DMS114 treated with DMSO at 0.1 percent for 48 hours (cell line): ENCODE data around the gene OR10V1.
A peak's percentile ranks its signal among the peaks of the same experiment; 100 is the strongest.

Experiments
- DNase-seq: peaks from one replicate; lab custom pipeline; 2025; ENCODE audit not compliant: unreplicated experiment; lab: John Stamatoyannopoulos, UW

Gene OR10V1, protein sequence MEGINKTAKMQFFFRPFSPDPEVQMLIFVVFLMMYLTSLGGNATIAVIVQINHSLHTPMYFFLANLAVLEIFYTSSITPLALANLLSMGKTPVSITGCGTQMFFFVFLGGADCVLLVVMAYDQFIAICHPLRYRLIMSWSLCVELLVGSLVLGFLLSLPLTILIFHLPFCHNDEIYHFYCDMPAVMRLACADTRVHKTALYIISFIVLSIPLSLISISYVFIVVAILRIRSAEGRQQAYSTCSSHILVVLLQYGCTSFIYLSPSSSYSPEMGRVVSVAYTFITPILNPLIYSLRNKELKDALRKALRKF

DNA sequence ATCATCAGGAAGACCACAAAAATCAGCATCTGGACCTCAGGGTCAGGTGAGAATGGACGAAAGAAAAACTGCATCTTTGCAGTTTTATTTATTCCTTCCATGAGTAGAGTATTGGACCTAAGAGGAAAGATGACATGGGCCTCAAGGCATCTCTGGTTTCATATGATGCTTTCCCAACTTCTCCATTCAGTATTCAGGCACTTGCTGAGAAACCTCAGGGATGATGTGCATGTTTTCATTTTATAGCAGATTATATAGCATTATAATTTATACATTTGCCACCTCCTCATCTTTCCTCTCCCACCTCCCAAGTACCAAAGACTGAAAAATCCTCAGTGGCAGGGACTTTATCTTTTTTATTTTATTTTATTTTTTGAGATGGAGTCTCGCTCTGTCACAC is at the start of gene OR10V1:
Gene OR10V1 (minus strand): TSS at position 101 of the 400 bp plus-strand sequence. CDS start 0 bp downstream, at position 101.
- DNase-seq, result no peak

DNA sequence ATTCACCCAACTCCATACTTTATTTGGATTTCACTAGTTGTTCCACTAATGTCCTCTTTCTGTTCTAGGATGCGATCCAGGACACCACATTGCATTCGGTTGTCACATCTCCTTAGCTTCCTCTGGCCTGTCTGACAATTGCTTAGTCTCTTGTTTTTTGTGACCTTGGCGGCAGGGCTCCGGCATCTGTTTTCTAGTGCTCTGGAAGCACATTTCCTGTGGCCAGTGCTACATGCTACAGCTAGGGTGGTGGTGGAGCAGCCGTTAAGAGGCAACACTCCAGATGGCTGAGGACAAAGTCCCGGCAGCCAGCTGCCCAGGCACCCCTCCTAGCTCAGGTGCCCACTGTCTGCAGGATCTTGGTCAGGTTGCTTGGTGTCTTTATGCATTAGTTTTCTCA is 48.3 kb upstream of the OR10V1 start:
- no peak for DNase-seq

DNA sequence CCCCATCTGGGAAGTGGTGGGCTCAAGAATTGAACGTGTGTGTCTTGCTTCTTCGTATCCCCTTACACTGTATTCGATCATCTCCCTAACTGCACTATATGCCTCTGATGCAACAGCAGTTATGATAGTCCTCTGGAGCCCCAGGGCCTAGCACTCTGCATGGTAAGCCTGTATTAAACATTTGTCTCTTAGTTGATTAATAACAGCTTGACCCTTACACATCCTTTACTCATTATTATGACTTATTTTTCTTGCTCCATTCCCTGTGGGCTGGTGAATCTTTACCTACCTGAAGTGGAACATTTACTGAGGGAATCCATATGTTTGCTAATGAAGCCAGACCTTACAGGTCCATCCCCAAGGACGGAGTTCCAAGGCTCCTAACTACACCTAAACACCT is 47.1 kb upstream of the OR10V1 start:
- DNase-seq, result no peak

DNA sequence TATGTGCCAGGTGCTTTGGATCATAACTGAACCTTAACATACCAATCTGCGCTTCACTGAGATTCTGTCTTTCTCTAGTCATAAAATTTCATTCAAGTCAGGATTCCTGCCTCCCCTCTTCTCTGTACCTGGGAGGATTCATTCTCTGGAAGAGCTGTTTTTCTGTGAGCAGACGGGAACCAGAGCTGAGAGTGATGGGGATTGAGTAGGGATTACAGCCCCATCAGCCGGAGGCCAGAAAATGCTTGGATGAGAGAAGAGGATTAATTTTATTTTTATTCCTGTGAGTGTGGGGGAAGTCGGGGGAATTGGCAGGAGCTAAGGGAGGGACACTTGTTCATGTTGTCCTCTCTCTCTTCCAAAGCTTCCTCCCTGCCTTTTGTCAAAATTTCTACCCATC is 46.3 kb upstream of the OR10V1 start:
- DNase-seq, result no peak

DNA sequence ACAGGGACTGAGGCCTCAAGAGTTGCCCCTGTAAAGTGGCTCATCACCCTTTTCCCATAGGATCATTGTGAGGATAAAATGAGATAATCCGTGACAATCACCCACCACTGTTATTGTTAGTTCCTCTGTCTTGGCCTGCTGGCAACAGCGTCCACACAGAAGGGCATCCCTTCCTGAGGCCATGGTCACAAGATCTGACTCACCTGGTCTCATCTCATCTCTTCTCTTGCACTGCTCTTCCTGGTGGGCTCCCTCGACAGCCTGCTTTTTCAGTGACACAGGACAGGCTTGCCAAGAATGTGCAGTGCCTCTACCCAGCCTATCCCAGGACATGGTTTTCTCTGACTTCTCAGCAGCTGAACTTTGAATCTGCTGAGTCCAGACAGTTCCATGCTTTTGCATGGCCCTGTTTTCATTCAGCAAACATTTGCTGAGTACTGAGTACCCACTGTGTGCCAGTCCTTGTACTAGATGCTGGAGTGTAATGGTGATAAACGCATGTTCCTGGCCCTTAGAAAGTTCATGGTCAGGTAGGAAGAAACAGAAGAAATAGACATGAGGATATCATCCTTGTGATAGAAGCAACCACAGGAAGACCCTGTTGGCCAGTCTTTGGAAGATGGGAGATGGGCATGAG is 44.9 kb upstream of the OR10V1 start:
- no peak for DNase-seq

DNA sequence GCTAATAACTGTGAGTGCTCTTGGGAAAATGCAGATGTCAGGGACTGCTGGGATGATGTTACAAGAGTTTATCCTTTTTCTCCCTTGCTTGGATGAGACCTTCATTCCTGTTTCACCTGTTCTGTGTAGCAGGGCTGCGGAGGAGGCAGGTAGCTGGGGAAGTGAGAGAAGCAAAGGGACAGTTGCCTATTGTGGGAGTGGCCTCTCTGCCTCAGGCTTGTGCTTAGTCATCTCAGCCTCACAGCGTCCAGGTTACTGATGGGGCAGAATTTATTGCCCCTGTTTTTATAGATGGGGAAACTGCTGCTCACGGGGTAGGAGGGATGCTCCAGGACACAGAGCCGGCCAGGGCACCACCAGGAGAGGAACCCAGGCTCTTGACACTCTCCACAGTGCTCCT is 43.2 kb upstream of the OR10V1 start:
- no peak for DNase-seq

DNA sequence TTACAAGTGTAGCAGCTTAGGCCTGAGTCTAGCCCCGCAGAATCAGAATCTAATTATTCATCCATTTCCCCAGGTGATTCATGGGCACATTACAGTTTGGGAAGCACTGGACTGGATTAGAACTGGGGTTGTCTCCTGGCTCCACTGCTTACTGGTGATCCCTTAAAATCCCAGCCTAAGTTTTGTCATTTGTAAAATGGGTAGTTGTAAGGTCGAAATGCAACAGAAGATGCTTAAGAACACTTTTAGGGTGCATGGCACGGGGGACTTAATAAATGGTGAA is 42.9 kb upstream of the OR10V1 start:
- DNase-seq, result no peak

DNA sequence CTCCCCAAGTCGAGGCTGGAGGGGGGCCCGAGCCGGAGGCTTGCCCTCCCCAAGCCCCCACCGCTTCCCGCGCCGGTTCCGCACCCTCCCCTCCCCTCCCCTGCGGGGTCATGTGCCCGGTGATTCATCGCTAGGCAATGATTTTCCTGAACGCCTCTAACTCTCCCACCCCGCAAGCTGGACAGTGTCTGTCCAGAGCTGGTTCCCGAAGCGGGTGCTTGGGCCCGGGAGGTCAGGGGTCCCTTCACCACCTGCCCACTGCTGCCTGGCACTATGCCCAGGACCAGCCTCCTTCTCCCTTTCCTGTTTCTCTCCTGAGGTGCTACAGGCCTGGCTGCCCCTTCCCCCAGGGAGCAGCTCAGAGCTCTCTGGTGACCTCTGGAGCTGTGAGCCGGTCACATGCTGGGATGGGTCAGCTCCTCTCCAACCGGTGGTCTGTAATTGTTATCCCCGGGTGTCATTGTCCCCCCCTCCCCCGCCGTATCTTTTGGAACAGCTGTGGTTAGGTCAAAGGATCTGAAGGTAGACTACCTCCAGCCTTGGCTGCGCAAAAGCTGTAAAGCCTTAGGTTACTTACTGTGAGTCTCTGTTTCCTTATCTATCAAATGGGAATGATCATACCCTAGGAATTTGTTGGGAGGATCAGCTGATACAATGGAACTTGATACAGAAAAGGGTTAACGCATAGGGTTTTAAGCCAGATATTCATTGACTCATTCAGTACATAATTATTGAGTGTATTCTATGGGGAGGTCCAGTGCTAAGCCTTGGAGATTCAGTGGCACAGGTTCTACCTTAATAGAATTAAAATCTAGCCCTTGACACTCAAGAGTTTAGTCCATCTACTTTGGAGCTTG is 42.3 kb upstream of the OR10V1 start:
- DNase-seq, result no peak

DNA sequence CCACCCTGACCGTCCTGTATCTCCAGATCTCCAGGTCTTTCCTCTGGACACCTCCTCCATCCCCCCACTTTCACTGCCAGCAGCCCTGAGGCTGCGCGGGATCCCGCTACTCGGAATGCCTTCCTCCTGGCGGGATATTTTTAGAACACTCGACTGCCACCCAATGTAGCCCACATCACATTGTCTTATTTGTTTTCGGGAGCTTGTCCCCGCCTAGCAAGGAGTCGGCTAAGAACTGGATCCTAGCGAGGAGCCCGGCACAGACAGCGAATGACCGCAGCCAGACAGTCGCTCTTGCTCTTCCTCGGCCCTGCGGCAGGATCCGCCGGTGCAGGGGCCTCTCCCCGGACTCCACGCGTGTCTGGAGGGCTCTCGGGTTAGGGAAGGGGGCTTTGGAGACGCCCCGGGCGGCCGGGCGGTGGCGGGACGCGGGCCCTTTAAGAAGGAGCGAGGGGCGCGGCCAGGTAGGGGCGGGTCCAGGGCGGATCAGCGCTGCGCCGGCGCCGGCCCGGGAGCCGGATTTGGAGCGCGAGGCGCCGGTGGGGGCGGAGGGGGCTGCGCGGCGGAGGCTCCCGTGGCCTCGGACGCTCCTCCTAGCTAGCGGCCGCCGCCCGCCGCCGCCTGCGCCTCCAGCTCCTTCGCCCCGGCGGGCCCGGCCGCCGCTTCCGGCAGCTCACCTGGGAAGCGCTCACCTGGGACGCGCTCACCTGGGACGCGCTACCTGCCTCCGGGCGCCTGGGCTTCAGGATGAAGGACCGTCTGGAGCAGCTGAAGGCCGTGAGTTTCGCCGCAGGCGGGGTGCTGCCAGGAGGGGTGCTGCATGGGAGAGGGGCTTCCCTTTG is 41.4 kb upstream of the OR10V1 start, which contains the start of gene STX3:
Gene STX3 (plus strand): TSS at position 518 of the 842 bp plus-strand sequence. CDS start 230 bp downstream, at position 748.
- peak; percentile 7 for DNase-seq

DNA sequence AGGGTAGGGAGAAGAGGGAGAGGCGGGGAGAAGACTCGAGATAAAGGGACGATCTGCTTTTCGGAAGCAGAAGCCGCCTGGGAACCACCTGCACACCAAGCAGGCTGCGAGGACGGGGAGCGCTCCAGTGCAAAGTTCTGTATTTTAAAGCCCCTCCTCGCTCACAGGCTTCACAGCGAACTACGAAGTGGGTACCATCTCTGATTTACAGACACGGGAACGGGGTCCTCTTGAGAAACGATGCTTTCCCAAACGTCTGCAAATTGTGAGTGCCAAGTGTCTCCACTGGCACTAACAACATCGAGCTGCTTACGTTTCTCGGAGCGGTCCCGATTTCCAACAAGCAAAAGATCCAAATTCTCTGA is 40.8 kb upstream of the OR10V1 start:
- DNase-seq, result no peak

DNA sequence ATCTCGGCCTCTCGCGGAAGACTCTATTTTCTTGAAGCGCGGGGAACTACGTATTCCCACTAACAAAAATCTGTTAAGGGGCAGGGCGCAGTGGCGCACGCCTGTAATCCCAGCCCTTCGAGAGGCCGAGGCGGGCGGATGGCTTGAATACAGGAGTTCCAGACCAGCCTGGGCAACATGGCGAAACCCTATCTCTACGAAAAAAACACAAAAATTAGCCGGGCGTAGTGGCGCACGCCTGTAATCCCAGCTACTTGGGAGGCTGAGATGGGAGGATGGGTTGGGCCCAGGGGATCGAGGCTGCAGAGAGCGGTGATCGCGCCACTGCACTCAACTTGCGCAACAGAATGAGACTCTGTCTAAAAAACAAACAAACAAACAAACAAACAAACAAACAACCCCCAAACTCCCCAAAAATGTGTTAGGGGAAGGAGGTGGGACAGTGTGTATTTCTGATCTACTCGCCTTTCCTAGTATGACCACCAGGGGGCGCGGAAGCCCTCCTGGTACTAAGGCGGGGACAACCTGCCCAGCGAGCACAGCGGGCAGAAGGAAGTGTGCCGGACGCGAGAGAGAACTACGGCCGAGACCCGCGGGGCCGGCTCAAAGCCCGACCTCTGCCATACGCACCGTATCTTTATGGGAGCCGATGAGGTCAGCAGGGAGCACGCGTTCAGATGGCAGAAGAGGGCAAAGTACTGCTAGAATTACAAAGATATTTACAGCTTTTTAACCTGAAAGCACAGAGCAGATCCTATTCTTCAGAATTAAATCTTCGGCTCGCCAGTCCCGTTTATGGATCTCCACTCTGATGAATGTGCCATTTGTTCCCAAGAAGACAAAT is 40.2 kb upstream of the OR10V1 start:
- peak; percentile 60 for DNase-seq

DNA sequence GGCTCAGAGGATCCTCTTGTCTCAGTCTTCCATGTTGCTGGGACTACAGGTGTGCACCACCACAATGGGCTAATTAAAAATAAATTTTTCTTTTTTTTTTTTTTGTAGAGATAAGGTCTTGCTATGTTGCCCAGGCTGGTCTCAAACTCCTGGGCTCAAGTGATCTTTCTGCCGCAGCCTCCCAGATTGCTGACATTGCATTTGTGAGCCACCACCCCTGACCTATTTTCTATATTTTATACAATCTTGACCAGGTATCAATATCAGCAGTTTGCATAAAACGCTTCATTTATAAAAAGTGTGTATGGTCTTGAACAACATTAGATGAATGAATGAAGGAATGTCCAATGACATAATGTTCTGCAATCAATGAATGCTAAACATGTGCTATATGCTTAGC is 32.5 kb upstream of the OR10V1 start:
- DNase-seq, result no peak

DNA sequence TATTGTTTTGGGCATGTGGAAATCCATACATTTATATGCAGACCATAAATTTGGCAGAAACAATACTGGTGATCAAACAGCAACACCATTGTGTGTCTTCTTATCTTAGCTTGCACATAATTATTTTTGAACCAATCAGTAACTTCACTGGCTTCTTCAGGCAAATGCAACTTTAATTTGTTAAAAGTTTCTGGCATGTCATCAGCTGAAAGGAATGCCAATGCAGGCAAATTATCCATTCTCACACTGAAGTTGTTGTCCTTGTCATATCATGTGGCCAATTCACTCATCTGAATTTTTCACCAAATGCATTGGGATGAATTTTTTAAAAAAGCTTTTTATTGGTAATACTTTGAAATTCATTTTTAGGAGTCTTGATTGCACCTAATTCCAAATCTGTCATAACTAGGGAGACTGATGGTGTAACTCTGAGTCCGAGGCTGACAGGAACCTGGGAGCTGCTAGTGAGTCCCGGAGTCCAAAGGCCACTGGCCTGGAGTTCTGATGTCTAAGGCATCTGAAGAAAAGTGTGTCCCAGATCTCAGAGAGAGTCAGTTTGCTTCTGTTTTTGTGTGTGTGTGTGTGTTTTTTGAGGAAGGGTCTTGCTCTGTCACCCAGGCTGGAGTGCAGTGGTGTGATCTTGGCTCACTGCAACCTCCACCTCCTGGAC is 17.4 kb upstream of the OR10V1 start:
- DNase-seq, result no peak

DNA sequence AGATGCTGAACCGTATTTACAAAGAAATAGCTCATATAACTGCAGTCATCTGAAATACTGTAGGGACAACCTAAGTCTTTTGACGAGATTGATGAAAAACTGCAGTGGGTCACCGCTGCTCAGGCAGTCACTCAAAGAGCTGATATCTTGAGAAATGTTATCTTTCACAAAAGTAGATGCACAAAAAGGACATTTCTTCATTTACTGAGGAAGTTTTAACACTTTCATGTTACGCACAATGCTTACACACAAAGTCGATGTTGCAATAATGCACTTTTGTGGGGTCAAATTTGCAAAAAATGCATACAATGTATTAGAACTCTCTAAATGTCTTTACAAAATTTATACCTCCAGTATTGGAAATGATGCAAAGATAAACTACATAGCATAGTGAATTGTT is 16.2 kb upstream of the OR10V1 start:
- no peak for DNase-seq

DNA sequence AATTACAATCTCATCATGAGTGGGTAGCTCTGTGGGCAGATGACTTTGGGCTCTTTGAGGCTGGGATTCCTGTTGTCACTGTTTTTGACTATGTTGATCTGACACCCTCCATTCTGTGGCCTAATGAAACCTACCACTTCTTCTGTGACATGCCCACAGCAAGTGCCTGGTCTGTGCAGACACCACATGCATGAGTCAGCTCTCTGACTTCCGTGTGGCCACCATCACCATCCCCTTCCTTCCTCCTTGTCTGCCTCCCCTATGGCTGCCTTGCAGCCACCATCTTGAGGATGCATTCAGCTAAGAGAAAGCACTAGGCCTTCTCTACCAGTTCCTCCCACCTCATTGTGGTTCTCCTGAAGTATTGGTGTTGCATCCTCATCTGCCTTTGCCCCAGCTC is 15.3 kb upstream of the OR10V1 start:
- no peak for DNase-seq

DNA sequence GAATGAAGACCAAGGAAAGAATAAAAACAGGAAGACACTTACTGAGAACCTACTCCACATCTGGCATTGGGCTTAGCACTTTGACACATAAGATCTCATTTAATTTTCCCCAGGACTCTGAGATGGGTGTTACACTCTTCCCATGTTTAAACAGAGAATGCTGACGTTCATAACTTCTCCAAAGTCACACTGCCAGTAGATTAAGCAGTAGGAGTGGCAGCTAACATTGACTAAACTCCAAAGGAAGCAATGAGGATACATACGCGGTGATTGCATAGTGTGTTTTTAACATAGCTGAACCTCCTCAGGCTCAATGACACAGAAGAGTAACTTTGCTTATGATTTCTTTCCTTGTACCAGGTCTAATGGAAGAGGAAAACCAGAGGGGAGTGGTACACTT is 14.5 kb upstream of the OR10V1 start:
- no peak for DNase-seq

DNA sequence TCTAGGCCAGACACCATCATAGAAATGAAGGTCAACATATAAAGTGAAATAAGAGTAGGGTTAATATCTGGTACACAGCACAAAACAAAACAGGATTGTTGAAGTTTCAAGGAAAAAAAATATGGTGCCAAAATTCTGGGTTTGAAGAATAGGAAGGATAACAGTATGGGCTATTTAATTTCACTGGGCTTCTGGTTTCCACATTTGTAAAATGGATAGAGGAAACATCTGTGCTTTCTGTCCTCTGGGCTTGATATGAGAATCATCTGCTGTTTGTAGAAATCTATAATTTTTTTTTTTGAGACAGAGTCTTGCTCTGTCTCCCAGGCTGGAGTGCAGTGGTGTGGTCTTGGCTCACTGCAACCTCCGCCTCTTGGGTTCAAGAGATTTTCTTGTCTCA is 13.8 kb upstream of the OR10V1 start:
- DNase-seq, result no peak

DNA sequence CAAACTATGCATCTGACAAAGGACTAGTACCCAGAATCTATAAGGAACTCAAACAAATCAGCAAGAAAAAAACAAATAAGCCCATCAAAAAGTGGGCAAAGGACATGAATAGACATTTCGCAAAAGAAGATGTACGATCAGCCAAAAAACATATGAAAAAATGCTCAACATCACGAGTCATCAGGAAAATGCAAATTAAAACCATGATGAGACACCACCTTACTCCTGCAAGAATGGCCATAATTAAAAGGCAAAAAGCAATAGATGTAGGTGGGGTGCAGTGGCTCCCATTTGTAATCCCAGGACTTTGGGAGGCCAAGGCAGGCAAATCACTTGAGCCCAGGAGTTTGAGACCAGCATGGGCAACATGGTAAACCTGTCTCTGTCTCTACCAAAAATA is 10.4 kb upstream of the OR10V1 start:
- no peak for DNase-seq

DNA sequence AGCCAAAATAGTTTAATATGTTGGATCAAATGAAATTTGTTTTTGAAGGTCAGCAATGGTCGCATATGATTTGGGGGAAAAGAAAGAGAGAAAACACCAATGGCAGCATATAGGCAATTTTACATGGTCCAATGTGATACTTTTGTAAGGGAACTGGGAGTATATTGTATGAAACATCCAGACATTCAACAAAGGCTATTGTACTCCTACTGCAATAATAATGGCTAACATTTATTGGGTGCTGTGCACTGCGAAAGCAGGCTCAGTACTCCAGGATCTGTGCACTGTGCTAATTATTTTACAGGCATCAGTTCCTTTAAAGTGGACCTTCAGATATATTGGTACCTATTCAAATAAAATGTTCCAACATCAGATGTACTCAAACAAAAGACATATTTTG is 5.9 kb upstream of the OR10V1 start:
- DNase-seq, result no peak

DNA sequence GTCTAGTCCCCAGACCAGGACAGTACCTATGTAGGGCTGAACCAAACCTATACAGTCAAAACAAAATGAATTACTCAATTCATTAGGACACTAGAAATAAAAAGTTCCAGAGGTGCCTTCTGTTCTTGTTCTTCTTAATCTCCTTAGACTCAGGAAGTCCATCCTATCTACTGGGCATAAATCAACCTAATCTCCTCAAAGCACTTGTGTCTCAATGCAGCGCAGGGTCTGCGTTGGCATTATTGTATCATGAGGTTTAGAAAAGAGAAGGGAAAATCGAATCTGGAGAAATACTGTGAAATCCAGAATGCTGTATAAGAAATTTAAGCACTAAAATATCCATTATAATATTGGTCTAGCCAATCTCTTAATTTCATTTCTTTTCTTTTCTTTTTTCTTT is 2.4 kb upstream of the OR10V1 start:
- no peak for DNase-seq
